Measurements from ENCODE around the gene IQSEC1. TPM values are rescaled to one million over a fixed set of nuclear protein-coding genes. Genes with fewer than 3 reads are reported as not detected.

The IQSEC1 gene
- total and polyA plus RNA-seq, 2 donors (not counting 3 experiments of a cell fraction or from before 2014, with no cell fraction given): 5.2 to 18.0 TPM

GRCh38 chr3:13116426-13116825 is 43.2 kb upstream of the IQSEC1 start:
- dilution Hi-C loops (cut with MboI; ENCODE audit: extremely low pct_ligation_motif_present, low sequenced_read_pairs): no loop called here
- BruUV-seq (replicated peaks): no TSS peak
- intact Hi-C loops (cut with micrococcal nuclease): no loop called here

DNA sequence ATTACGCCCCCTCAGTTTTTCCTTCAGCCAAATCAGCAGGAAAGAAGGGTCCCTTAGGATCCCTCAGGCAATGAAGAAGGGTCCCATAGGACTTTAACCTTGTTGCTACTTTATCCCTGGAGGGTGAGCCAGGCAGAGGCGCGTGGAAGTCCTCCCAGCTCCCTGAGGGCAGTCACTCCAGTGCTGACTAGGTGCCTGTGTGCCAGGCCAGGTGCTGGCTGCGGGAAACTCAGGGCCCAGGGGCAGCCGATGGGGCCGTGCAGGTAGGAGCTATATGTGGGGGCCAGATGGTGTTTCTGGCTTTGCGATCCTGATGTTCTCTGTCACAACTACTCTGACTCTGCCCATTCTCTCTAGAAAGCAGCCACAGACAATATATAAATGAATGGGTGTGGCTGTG is 42.8 kb upstream of the IQSEC1 start:
- ChIA-PET CTCF (no interaction called here), POLR2A (no interaction called here)
- DNase-seq (ENCODE audit: low read depth, low spot score): no peak
- no peak overlapping the region for H3K4me3 ChIP-seq (replicated peaks in 1 of 3; ENCODE audit: insufficient read depth in 1 of 3, low read depth in 1 of 3, low read length in 3 of 3)
- intact Hi-C loops (cut with micrococcal nuclease): no loop called here
- no peaks in the 10 kb centered on the region for H3K4me1 ChIP-seq (ENCODE audit: control insufficient read depth, extremely low read depth, insufficient read depth, low read length)
- dilution Hi-C loops (cut with MboI; ENCODE audit: extremely low pct_ligation_motif_present, low sequenced_read_pairs): no loop called here
- H3K4me2 ChIP-seq (ENCODE audit: insufficient read depth, low read length): no peak overlapping the region
- BruUV-seq (replicated peaks): no TSS peak
- no peaks in the 10 kb centered on the region for H3K36me3 ChIP-seq (ENCODE audit: control insufficient read depth in 2 of 2, extremely low read depth in 1 of 2, insufficient read depth in 2 of 2, low read length in 2 of 2)
- no peak overlapping the region for H3K27ac ChIP-seq (ENCODE audit: insufficient read depth, low read depth, low read length)
- FAIRE-seq: no peak
- no peaks in the 10 kb centered on the region for H3K9me1 ChIP-seq (replicated peaks; ENCODE audit: control insufficient read depth, extremely low read depth, insufficient read depth, low read length)
- H3K9ac ChIP-seq (replicated peaks; ENCODE audit: extremely low read depth, insufficient read depth, low read length): no peak overlapping the region
- H3K27me3 ChIP-seq (ENCODE audit: control insufficient read depth in 2 of 2, insufficient read depth in 2 of 2, low read length in 2 of 2): no peaks in the 10 kb centered on the region
- no peaks in the 10 kb centered on the region for H4K20me1 ChIP-seq (replicated peaks; ENCODE audit: control insufficient read depth, extremely low read depth, insufficient read depth, low read length)
- H3K9me3 ChIP-seq (replicated peaks; ENCODE audit: control insufficient read depth, insufficient read depth, low read length): no peaks in the 10 kb centered on the region
- H2AFZ ChIP-seq (ENCODE audit: low read depth, low read length): no peak overlapping the region
- TF ChIP-seq POLR2AphosphoS5 (IDR thresholded peaks at IDR 0.05; ENCODE audit: insufficient read depth, low read depth, low read length) (no peak), MYC (IDR thresholded peaks at IDR 0.05; ENCODE audit: low read depth, low read length) (no peak), GATA2 (IDR thresholded peaks at IDR 0.05; ENCODE audit: insufficient read depth, insufficient read length, low read depth, low read length) (no peak), CTCF (IDR thresholded peaks at IDR 0.05; ENCODE audit: extremely low read depth in 1 of 2, insufficient read depth in 1 of 2, low read depth in 1 of 2, low read length in 2 of 2) (no peak), EZH2 (IDR thresholded peaks at IDR 0.05; ENCODE audit: borderline replicate concordance, low read depth, low read length, severe bottlenecking) (no peak), FOS (IDR thresholded peaks at IDR 0.05; ENCODE audit: borderline replicate concordance, insufficient read depth, low read length) (no peak), JUN (IDR thresholded peaks at IDR 0.05; ENCODE audit: borderline replicate concordance, insufficient read depth, insufficient read length, low read depth) (no peak)
- TF ChIP-seq, protein P1, sequence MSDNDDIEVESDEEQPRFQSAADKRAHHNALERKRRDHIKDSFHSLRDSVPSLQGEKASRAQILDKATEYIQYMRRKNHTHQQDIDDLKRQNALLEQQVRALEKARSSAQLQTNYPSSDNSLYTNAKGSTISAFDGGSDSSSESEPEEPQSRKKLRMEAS (IDR thresholded peaks at IDR 0.05; ENCODE audit: insufficient read depth, insufficient read length): no peak
- H3K79me2 ChIP-seq (ENCODE audit: control insufficient read depth, insufficient read depth, low read length): no peaks in the 10 kb centered on the region

More at GRCh38 chr3:13116426-13116825, 43.2 kb upstream of the IQSEC1 start:
- Histone ChIP-seq H3K79me2 (ENCODE audit: control insufficient read depth, insufficient read depth, low read length) (no peaks in the 10 kb centered on the region), H3K4me3 (replicated peaks in 1 of 3; ENCODE audit: insufficient read depth in 1 of 3, low read depth in 1 of 3, low read length in 3 of 3) (no peak overlapping the region), H3K4me1 (ENCODE audit: control insufficient read depth, extremely low read depth, insufficient read depth, low read length) (no peaks in the 10 kb centered on the region), H3K27ac (ENCODE audit: insufficient read depth, low read depth, low read length) (no peak overlapping the region), H3K27me3 (ENCODE audit: control insufficient read depth in 2 of 2, insufficient read depth in 2 of 2, low read length in 2 of 2) (no peaks in the 10 kb centered on the region), H3K4me2 (ENCODE audit: insufficient read depth, low read length) (no peak overlapping the region), H3K9me3 (replicated peaks; ENCODE audit: control insufficient read depth, insufficient read depth, low read length) (no peaks in the 10 kb centered on the region), H3K36me3 (ENCODE audit: control insufficient read depth in 2 of 2, extremely low read depth in 1 of 2, insufficient read depth in 2 of 2, low read length in 2 of 2) (no peaks in the 10 kb centered on the region), H2AFZ (ENCODE audit: low read depth, low read length) (no peak overlapping the region), H4K20me1 (replicated peaks; ENCODE audit: control insufficient read depth, extremely low read depth, insufficient read depth, low read length) (no peaks in the 10 kb centered on the region), H3K9ac (replicated peaks; ENCODE audit: extremely low read depth, insufficient read depth, low read length) (no peak overlapping the region), H3K9me1 (replicated peaks; ENCODE audit: control insufficient read depth, extremely low read depth, insufficient read depth, low read length) (no peaks in the 10 kb centered on the region)
- DNase-seq (ENCODE audit: low read depth, low spot score) (no peak), FAIRE-seq (no peak)
- TF ChIP-seq FOS (IDR thresholded peaks at IDR 0.05; ENCODE audit: borderline replicate concordance, insufficient read depth, low read length) (no peak), MYC (IDR thresholded peaks at IDR 0.05; ENCODE audit: low read depth, low read length) (no peak), POLR2A (IDR thresholded peaks at IDR 0.05; ENCODE audit: low read depth, low read length) (no peak), POLR2AphosphoS5 (IDR thresholded peaks at IDR 0.05; ENCODE audit: insufficient read depth, low read depth, low read length) (no peak), EZH2 (IDR thresholded peaks at IDR 0.05; ENCODE audit: borderline replicate concordance, low read depth, low read length, severe bottlenecking) (no peak)
- TF ChIP-seq, protein P1 (IDR thresholded peaks at IDR 0.05; ENCODE audit: insufficient read depth, insufficient read length): no peak
- POLR2A ChIA-PET: no interaction called here
- CTCF ChIA-PET: no interaction called here
